GM12878 (cell line): Measurements from ENCODE around the gene IL1R2. TPM values are rescaled to one million over a fixed set of nuclear protein-coding genes. Genes with fewer than 3 reads are reported as not detected.

Experiments used
- ATAC-seq: fragments of 200-7000 bp; cut with Tn5 transposase; 3 replicates; pipeline ENCODE4 v1.9.1; 2020; ENCODE audit warnings: mild to moderate bottlenecking, moderate library complexity
- BruUV-seq: library from RNA; stranded (reverse); fragments of 400-500 nt; replicated peaks from 2 replicates; lab custom pipeline; 2021; lab: Mats Ljungman, UMichigan
- CTCF ChIA-PET: fragments of 300-600 bp; sonication (Branson Sonifier 250); formaldehyde crosslinking; extraction: SDS; loops from one replicate; lab custom pipeline; 2021; ENCODE audit warnings: inconsistent platforms; lab: Yijun Ruan, JAX
- POLR2A ChIA-PET: fragments of 350-600 bp; formaldehyde crosslinking; extraction: SDS; loops from one replicate; lab custom pipeline; 2021; ENCODE audit warnings: inconsistent platforms; lab: Charles Lee
- RAD21 ChIA-PET: fragments of 300-600 bp; sonication (Branson Sonifier 250); formaldehyde crosslinking; loops from one replicate; lab custom pipeline; 2023; ENCODE audit warnings: antibody characterized with exemption; ENCODE audit not compliant: unreplicated experiment; lab: Charles Lee
- SMC1A ChIA-PET: fragments of 300-600 bp; sonication (Branson Sonifier 250); formaldehyde crosslinking; loops from one replicate; lab custom pipeline; 2023; ENCODE audit not compliant: unreplicated experiment, uncharacterized antibody; lab: Charles Lee
- DNase-seq: peaks from one replicate; pipeline ENCODE4 v3.0.0-alpha.2; 2011; ENCODE audit warnings: low read depth, low spot score
- FAIRE-seq: peaks from 3 replicates; lab custom pipeline; 2011; peaks lifted over from hg19 to GRCh38; lab: Jason Lieb, UNC
- H2AFZ ChIP-seq: 2 replicates; pipeline ENCODE4 v1.6.0; 2011; ENCODE audit warnings: low read depth, low read length, control low read depth; ENCODE audit not compliant: control insufficient read depth
- H3K27ac ChIP-seq: 2 replicates; pipeline ENCODE4 v1.5.1; 2011; ENCODE audit warnings: control low read depth; ENCODE audit not compliant: control insufficient read depth, insufficient read depth
- H3K27me3 ChIP-seq, 2 experiments: replicated peaks in 1 of 2; 2 replicates each; pipeline versions ENCODE4 v1.6.0 to v1.6.1; 2011; ENCODE audit warnings: low read length in 1 of 2; ENCODE audit not compliant: control insufficient read depth in 2 of 2, insufficient read depth in 2 of 2
- H3K36me3 ChIP-seq, 2 experiments: 2 replicates each; pipeline ENCODE4 v1.5.1; 2011; ENCODE audit warnings: low read length in 1 of 2; ENCODE audit not compliant: control insufficient read depth in 2 of 2, insufficient read depth in 2 of 2
- H3K4me1 ChIP-seq: 2 replicates; pipeline ENCODE4 v1.6.1; 2011; ENCODE audit warnings: mild to moderate bottlenecking, low read length, moderate library complexity, mixed read lengths; ENCODE audit not compliant: control insufficient read depth, insufficient read depth
- H3K4me2 ChIP-seq: 2 replicates; pipeline ENCODE4 v1.6.0; 2011; ENCODE audit warnings: control low read depth; ENCODE audit not compliant: control insufficient read depth, insufficient read depth
- H3K4me3 ChIP-seq: fragments of 200-600 bp; sonication (generic); 2 replicates; pipeline ENCODE4 v1.5.1; 2016
- H3K79me2 ChIP-seq: 2 replicates; pipeline ENCODE4 v1.6.0; 2011; ENCODE audit warnings: low read length; ENCODE audit not compliant: control insufficient read depth, insufficient read depth
- H3K9ac ChIP-seq: 2 replicates; pipeline ENCODE4 v1.8.0; 2011; ENCODE audit warnings: low read length, control low read depth, mixed read lengths; ENCODE audit not compliant: control insufficient read depth, insufficient read depth
- H3K9me3 ChIP-seq: replicated peaks from 3 replicates; pipeline ENCODE4 v1.5.1; 2011; ENCODE audit warnings: mild to moderate bottlenecking, low read length; ENCODE audit not compliant: control insufficient read depth, insufficient read depth
- H4K20me1 ChIP-seq: 2 replicates; pipeline ENCODE4 v1.6.0; 2011; ENCODE audit not compliant: control insufficient read depth, insufficient read depth
- MTA3 ChIP-seq: IDR thresholded peaks from 2 replicates; pipeline ENCODE4 v1.6.1; 2012; ENCODE audit warnings: low read length, inconsistent platforms, borderline replicate concordance
- NR2F1 ChIP-seq: fragments of 450-650 bp; conservative IDR thresholded peaks from 2 replicates; pipeline ENCODE4 v1.6.1; 2017; ENCODE audit warnings: mild to moderate bottlenecking
- RAD21 ChIP-seq: IDR thresholded peaks from 2 replicates; pipeline ENCODE4 v1.6.1; 2011; ENCODE audit warnings: mild to moderate bottlenecking, low read depth, low read length, moderate library complexity; ENCODE audit not compliant: insufficient read depth
- RBBP5 ChIP-seq: fragments of 200-600 bp; sonication (generic); conservative IDR thresholded peaks from 2 replicates; pipeline ENCODE4 v1.6.1; 2016
- SMARCA5 ChIP-seq: fragments of 450-650 bp; IDR thresholded peaks from 2 replicates; pipeline ENCODE4 v1.6.1; 2017; ENCODE audit warnings: mild to moderate bottlenecking
- WGBS: methylation state at CpG from one replicate; pipeline ENCODE4 v1.1.6; 2016; ENCODE audit warnings: low lambda C conversion rate; ENCODE audit not compliant: insufficient replicate concordance, insufficient coverage; ENCODE audit errors: missing lambda C conversion rate; 5-methylcytosine and 5-hydroxymethylcytosine counted together
- in situ Hi-C: fragments of 300-500 bp; cut with MboI; formaldehyde crosslinking; loops from 9 replicates; pipeline ENCODE4 v1.14.3; 2018; ENCODE audit warnings: mixed read lengths
- intact Hi-C: fragments of 100-400 bp; cut with micrococcal nuclease; formaldehyde crosslinking; loops from one replicate; pipeline ENCODE4 v1.14.2; 2022; ENCODE audit not compliant: unreplicated experiment
- polyA plus RNA-seq, 11 experiments: library from polyadenylated mRNA; depleted of rRNA in 4 of 11; unstranded in 6 of 11; stranded (reverse) in 5 of 11; fragments of >200 nt; fragmentation: Nextera tagmentation in 4 of 11; fragmentation: Illumina TruSeq in 1 of 11; extraction: Ambion mirVana in 4 of 11; extraction: Trizol in 1 of 11; gene quantifications; 1 replicate in 1 of 11; 2 replicates in 10 of 11; pipeline versions ENCODE4 v1.2.1 to v1.2.3, GENCODE V29; 2011 to 2016; ENCODE audit warnings: inconsistent platforms in 2 of 11, missing spikeins in 2 of 11, low read depth in 1 of 11
- total RNA-seq, 4 experiments: library from RNA; depleted of rRNA in 3 of 4; stranded (reverse); fragments of >200 nt in 3 of 4; fragmentation: Illumina TruSeq in 1 of 4; extraction: Trizol in 1 of 4; gene quantifications; 2 replicates each; pipeline versions ENCODE4 v1.2.1 to v1.2.3, GENCODE V29; 2013 to 2021
- TF ChIP-seq, protein P1 (sequence below): IDR thresholded peaks from 2 replicates; pipeline ENCODE4 v1.6.1; 2012; ENCODE audit warnings: low read depth, low read length, improper control_type of control experiment

Gene IL1R2
- total and polyA plus RNA-seq, 10 of the 15 experiments (the other 5 are each of a cell fraction or from before 2014, with no cell fraction given), result 0.44 to 6.4 (median 0.62) TPM

DNA sequence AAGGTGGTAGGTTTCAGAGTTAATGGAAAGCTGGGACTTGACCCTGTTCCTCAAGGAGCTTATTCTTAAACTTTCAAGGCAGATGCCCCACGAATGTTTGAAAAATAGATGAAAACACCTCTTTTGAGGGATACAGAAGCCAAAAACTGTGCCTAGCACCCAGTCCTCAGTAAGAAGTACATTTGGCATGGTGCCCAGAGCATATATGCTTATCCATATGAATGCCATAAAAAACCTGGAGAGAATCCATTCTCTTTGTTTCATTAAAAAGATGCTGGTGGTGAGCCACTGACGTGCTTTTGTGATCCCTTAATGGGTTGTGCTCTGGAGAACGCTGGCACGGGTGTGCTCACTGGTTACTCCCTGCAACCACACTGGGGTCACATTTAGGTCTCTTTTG, 69.0 kb downstream of the IL1R2 start:
- in situ Hi-C loops, result no loop called here
- Histone ChIP-seq H3K27me3 (no peaks in the 10 kb centered on the region; a peak in 1 of 4 replicates), H3K27ac (no peak overlapping the region)
- no peak for ATAC-seq
- CTCF ChIA-PET, result interaction anchor here (1.3 to 1.7 kb wide), 2 partner anchors 13 to 180 kb away, joined by 4 read pairs; no protein-coding TSS in a partner anchor
- no peak for TF ChIP-seq RBBP5
- no peak for TF ChIP-seq MTA3
- no peak for TF ChIP-seq RAD21
- no peak for TF ChIP-seq SMARCA5
- TF ChIP-seq, protein P1, sequence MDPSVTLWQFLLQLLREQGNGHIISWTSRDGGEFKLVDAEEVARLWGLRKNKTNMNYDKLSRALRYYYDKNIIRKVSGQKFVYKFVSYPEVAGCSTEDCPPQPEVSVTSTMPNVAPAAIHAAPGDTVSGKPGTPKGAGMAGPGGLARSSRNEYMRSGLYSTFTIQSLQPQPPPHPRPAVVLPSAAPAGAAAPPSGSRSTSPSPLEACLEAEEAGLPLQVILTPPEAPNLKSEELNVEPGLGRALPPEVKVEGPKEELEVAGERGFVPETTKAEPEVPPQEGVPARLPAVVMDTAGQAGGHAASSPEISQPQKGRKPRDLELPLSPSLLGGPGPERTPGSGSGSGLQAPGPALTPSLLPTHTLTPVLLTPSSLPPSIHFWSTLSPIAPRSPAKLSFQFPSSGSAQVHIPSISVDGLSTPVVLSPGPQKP, result no peak
- no peak for TF ChIP-seq NR2F1
- TF ChIP-seq, all 136 proteins: peak for 0
- Histone ChIP-seq H3K9ac (no peak overlapping the region), H3K4me2 (no peak overlapping the region), H3K4me3 (no peak overlapping the region), H3K36me3 (no peaks in the 10 kb centered on the region), H3K79me2 (no peaks in the 10 kb centered on the region), H4K20me1 (no peaks in the 10 kb centered on the region), H3K4me1 (no peaks in the 10 kb centered on the region; the same call in 1 of the 2 replicates), H3K9me3 (peaks cover 3% of the 10 kb centered on the region; the same call in 2 of the 3 replicates), H2AFZ (no peak overlapping the region)
- RAD21 ChIA-PET, result interaction anchor here (1.2 to 4.9 kb wide), 3 partner anchors 14 to 35 kb away, joined by 3 to 29 read pairs (median 5); no protein-coding TSS in a partner anchor
- DNase-seq (no peak), FAIRE-seq (no peak)
- intact Hi-C loops, result no loop called here
- POLR2A ChIA-PET, result interaction anchor here (0.6 to 0.9 kb wide), 2 partner anchors 18 to 48 kb away, joined by 3 to 4 read pairs; no protein-coding TSS in a partner anchor
- SMC1A ChIA-PET, result interaction anchor here (1.4 to 4.8 kb wide), 5 partner anchors 13 to 180 kb away, joined by 3 to 29 read pairs (median 24); no protein-coding TSS in a partner anchor
- no TSS peak for BruUV-seq
- 22% methylated on average over 4 of the region's 4 CpGs for WGBS
